MCF 10A (cell line): ENCODE data around the gene CEP128. TPM values are rescaled to one million over a fixed set of nuclear protein-coding genes. Genes with fewer than 3 reads are reported as not detected.

ENCODE experiments used
- BruUV-seq: library from RNA; stranded (reverse); fragments of 400-500 nt; replicated peaks from 2 replicates; lab custom pipeline; 2021; lab: Mats Ljungman, UMichigan
- CTCF ChIA-PET: fragments of 300-600 bp; sonication (Branson Sonifier 250); formaldehyde crosslinking; extraction: SDS; loops from one replicate; lab custom pipeline; 2021; ENCODE audit warnings: antibody characterized with exemption, inconsistent platforms; lab: Yijun Ruan, JAX
- POLR2A ChIA-PET: fragments of 300-600, 350-650 bp; sonication (Branson Sonifier 250); formaldehyde crosslinking; extraction: SDS; loops from one replicate; lab custom pipeline; 2020; ENCODE audit warnings: antibody characterized with exemption, inconsistent platforms; lab: Yijun Ruan, JAX
- DNase-seq: peaks from one replicate; pipeline ENCODE4 v3.0.0-alpha.2; 2018; ENCODE audit not compliant: unreplicated experiment
- H3K27ac Mint-ChIP-seq: one replicate; pipeline ENCODE4 v1.8.0; 2022; ENCODE audit warnings: mild to moderate bottlenecking, low read depth, mixed read lengths; ENCODE audit not compliant: unreplicated experiment
- H3K27me3 Mint-ChIP-seq: one replicate; pipeline ENCODE4 v1.8.0; 2022; ENCODE audit warnings: mixed read lengths; ENCODE audit not compliant: insufficient read depth, unreplicated experiment
- H3K36me3 Mint-ChIP-seq: one replicate; pipeline ENCODE4 v1.8.0; 2022; ENCODE audit warnings: mild to moderate bottlenecking, moderate library complexity, mixed read lengths; ENCODE audit not compliant: insufficient read depth, unreplicated experiment
- H3K4me1 Mint-ChIP-seq: one replicate; pipeline ENCODE4 v1.8.0; 2022; ENCODE audit warnings: mixed read lengths; ENCODE audit not compliant: insufficient read depth, unreplicated experiment
- H3K4me3 Mint-ChIP-seq: one replicate; pipeline ENCODE4 v1.8.0; 2022; ENCODE audit warnings: mild to moderate bottlenecking, moderate library complexity, mixed read lengths; ENCODE audit not compliant: unreplicated experiment
- H3K9me3 Mint-ChIP-seq: one replicate; pipeline ENCODE4 v1.8.0; 2022; ENCODE audit warnings: mixed read lengths; ENCODE audit not compliant: unreplicated experiment
- intact Hi-C: fragments of 100-400 bp; cut with micrococcal nuclease; formaldehyde crosslinking; loops from 2 replicates; pipeline ENCODE4 v1.14.1; 2022
- total RNA-seq: library from RNA; stranded (reverse); gene quantifications from 2 replicates; pipeline ENCODE4 v1.2.3, GENCODE V29; 2022
- TF ChIP-seq, protein P1 (sequence below): fragments of 200-600 bp; IDR thresholded peaks from one replicate; pipeline ENCODE4 v1.8.0; 2022; ENCODE audit warnings: antibody characterized with exemption, mild to moderate bottlenecking; ENCODE audit not compliant: unreplicated experiment

Gene CEP128
- total RNA-seq, 1 experiment from 2014 or later: 12.5 TPM

DNA sequence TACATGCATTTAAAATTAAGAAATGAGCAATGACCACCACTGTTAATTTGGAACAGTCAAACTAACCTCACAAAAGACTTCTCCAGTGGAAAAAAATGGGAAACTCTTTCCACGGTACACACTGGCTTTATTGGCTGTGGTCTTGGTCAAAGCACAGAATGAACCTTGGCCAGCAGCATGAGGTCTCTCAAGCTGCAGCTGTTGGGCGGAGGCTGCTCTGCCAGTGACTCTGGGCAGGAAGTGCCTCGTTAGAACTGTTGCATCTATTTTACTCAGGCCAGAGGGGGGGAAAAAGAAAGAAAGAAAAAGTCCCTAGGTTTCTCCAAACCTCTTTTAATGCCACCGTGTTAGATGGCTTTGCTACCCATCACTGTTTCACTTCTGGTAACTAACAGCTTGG, 450.4 kb downstream of the CEP128 start:
- Mint-ChIP-seq H3K4me1 (no peaks in the 10 kb centered on the region), H3K36me3 (no peaks in the 10 kb centered on the region), H3K9me3 (peaks cover 9% of the 10 kb centered on the region), H3K27me3 (no peaks in the 10 kb centered on the region), H3K27ac (no peak overlapping the region), H3K4me3 (no peak overlapping the region)
- intact Hi-C loops: no loop called here
- no TSS peak for BruUV-seq
- TF ChIP-seq, protein P1, sequence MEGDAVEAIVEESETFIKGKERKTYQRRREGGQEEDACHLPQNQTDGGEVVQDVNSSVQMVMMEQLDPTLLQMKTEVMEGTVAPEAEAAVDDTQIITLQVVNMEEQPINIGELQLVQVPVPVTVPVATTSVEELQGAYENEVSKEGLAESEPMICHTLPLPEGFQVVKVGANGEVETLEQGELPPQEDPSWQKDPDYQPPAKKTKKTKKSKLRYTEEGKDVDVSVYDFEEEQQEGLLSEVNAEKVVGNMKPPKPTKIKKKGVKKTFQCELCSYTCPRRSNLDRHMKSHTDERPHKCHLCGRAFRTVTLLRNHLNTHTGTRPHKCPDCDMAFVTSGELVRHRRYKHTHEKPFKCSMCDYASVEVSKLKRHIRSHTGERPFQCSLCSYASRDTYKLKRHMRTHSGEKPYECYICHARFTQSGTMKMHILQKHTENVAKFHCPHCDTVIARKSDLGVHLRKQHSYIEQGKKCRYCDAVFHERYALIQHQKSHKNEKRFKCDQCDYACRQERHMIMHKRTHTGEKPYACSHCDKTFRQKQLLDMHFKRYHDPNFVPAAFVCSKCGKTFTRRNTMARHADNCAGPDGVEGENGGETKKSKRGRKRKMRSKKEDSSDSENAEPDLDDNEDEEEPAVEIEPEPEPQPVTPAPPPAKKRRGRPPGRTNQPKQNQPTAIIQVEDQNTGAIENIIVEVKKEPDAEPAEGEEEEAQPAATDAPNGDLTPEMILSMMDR: no peak
- no peak for DNase-seq
- CTCF ChIA-PET: interaction anchor here (0.6 kb wide), 1 partner anchor 232 kb away, joined by 3 read pairs; no protein-coding TSS in a partner anchor
- POLR2A ChIA-PET: no interaction called here

DNA sequence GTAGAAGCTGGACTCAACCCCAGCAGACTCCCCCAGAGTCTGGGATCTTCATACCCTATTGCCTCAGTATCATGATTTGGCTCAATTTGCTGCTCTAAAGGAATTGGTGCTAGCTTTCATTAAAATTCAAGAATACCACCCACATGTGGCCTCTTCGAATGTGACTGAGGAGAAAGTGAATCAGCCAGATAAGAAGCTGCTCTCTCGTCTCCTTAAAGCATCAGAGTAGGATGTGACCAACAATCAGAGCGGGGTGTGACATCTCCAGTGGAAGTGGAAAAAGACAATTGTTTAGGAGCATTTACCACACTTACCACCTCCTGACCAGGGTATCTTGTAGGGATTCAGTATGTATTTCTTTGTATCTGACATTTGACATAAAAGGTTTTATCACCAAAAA, 452.0 kb downstream of the CEP128 start:
- H3K4me1 Mint-ChIP-seq: no peaks in the 10 kb centered on the region
- DNase-seq: no peak
- no peaks in the 10 kb centered on the region for H3K36me3 Mint-ChIP-seq
- H3K4me3 Mint-ChIP-seq: no peak overlapping the region
- no peaks in the 10 kb centered on the region for H3K27me3 Mint-ChIP-seq
- peaks cover 9% of the 10 kb centered on the region for H3K9me3 Mint-ChIP-seq
- CTCF ChIA-PET: no interaction called here
- POLR2A ChIA-PET: no interaction called here
- H3K27ac Mint-ChIP-seq: no peak overlapping the region
- TF ChIP-seq, protein P1: no peak
- BruUV-seq: no TSS peak
- intact Hi-C loops: no loop called here

DNA sequence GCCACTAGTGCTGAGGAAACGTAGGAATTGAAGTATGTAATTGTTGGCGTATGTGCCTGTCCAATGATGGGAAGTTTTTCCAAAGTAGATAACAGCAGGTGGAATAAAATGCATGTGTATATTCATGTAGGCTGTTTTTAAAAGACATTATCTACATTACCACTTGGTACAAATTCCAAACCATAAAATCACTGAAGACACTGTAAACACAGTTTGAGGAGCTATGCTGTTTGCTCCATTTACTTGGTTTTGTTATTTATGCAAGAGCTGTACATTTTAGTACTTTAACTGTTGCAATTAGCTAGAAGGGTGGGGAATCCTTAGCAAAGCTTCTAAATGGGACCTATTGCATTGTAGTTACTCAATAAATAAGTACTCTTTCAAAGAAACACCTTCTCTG, 455.8 kb downstream of the CEP128 start:
- H3K27me3 Mint-ChIP-seq: no peaks in the 10 kb centered on the region
- BruUV-seq: no TSS peak
- intact Hi-C loops: no loop called here
- H3K36me3 Mint-ChIP-seq: no peaks in the 10 kb centered on the region
- TF ChIP-seq, protein P1: no peak
- DNase-seq: no peak
- POLR2A ChIA-PET: no interaction called here
- H3K27ac Mint-ChIP-seq: no peak overlapping the region
- H3K4me1 Mint-ChIP-seq: no peaks in the 10 kb centered on the region
- CTCF ChIA-PET: no interaction called here
- peaks cover 9% of the 10 kb centered on the region for H3K9me3 Mint-ChIP-seq
- no peak overlapping the region for H3K4me3 Mint-ChIP-seq

DNA sequence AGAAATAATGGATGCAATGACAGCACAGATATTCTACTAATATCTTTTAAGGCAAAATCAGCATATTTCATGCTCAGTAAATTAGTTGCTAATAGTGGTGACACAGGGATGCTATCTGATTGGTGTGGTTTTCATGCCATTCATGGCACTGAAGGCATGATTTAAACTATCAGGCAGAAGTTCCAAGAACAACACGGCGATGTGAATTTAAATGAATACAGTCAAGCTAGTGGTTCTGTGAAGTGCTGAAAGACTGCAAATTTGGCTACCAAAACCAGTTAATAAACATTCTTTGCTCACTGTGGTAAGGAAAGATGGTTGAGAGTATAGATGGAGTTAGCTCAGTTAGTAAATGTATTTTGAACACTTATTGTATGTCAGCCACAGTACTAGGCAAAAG, 458.2 kb downstream of the CEP128 start:
- Mint-ChIP-seq H3K27ac (no peak overlapping the region), H3K27me3 (no peaks in the 10 kb centered on the region), H3K4me1 (no peaks in the 10 kb centered on the region), H3K4me3 (no peak overlapping the region), H3K36me3 (no peaks in the 10 kb centered on the region), H3K9me3 (peaks cover 9% of the 10 kb centered on the region)
- TF ChIP-seq, protein P1: no peak
- DNase-seq: no peak
- no TSS peak for BruUV-seq
- ChIA-PET CTCF (interaction anchor here (0.6 kb wide), 1 partner anchor 103 kb away, joined by 4 read pairs; no protein-coding TSS in a partner anchor), POLR2A (no interaction called here)
- intact Hi-C loops: no loop called here
